WTC11 (cell line): ENCODE measurements around the gene TLX2. TPM values are rescaled to one million over a fixed set of nuclear protein-coding genes. Genes with fewer than 3 reads are reported as not detected.

ENCODE experiments used
- ATAC-seq: fragments of 200-7000 bp; cut with Tn5 transposase; 2 replicates; pipeline ENCODE4 v1.10.0; 2021; ENCODE audit warnings: mild to moderate bottlenecking, moderate library complexity
- CTCF ChIA-PET: fragments of 300-600 bp; sonication (Branson Sonifier 250); formaldehyde crosslinking; loops from one replicate; lab custom pipeline; 2021; ENCODE audit warnings: antibody characterized with exemption; lab: Charles Lee
- POLR2A ChIA-PET: fragments of 350-600 bp; sonication (Branson Sonifier 250); formaldehyde crosslinking; loops from one replicate; lab custom pipeline; 2021; ENCODE audit warnings: antibody characterized with exemption; lab: Charles Lee
- DNase-seq: peaks from one replicate; pipeline ENCODE4 v3.0.0; 2021; ENCODE audit warnings: low spot score
- H3K27ac Mint-ChIP-seq: 2 replicates; pipeline ENCODE4 v1.8.0; 2021; ENCODE audit warnings: mixed read lengths
- H3K27me3 Mint-ChIP-seq: 2 replicates; pipeline ENCODE4 v1.8.0; 2021; ENCODE audit warnings: low read depth, mild to moderate bottlenecking, moderate library complexity, mixed read lengths
- H3K36me3 Mint-ChIP-seq: 2 replicates; pipeline ENCODE4 v1.8.0; 2021; ENCODE audit warnings: mixed read lengths
- H3K4me1 Mint-ChIP-seq: 2 replicates; pipeline ENCODE4 v1.8.0; 2022; ENCODE audit warnings: mixed read lengths
- H3K4me3 Mint-ChIP-seq: 2 replicates; pipeline ENCODE4 v1.8.0; 2021; ENCODE audit warnings: mild to moderate bottlenecking, moderate library complexity, mixed read lengths
- H3K9me3 Mint-ChIP-seq: 2 replicates; pipeline ENCODE4 v1.8.0; 2021; ENCODE audit warnings: mixed read lengths
- ATF1 ChIP-seq: sonication (generic); formaldehyde crosslinking; IDR thresholded peaks from 2 replicates; pipeline ENCODE4 v1.8.1; 2023; ENCODE audit warnings: mild to moderate bottlenecking, moderate library complexity, missing genetic modification reagents
- ATF3 ChIP-seq: sonication (generic); formaldehyde crosslinking; conservative IDR thresholded peaks from 2 replicates; pipeline ENCODE4 v1.8.1; 2022; ENCODE audit warnings: mild to moderate bottlenecking, missing genetic modification reagents
- EMX1 ChIP-seq: fragments of 250-450 bp; sonication (Bioruptor Pico); IDR thresholded peaks from 2 replicates; pipeline ENCODE4 v1.8.0; 2021; ENCODE audit warnings: mild to moderate bottlenecking
- ERG ChIP-seq: fragments of 250-450 bp; sonication (Bioruptor Pico); IDR thresholded peaks from 2 replicates; pipeline ENCODE4 v1.8.0; 2021; ENCODE audit warnings: mild to moderate bottlenecking
- ESRRA ChIP-seq: sonication (generic); formaldehyde crosslinking; IDR thresholded peaks from 2 replicates; pipeline ENCODE4 v1.8.1; 2022; ENCODE audit warnings: mild to moderate bottlenecking, missing genetic modification reagents, borderline replicate concordance
- GRHL2 ChIP-seq: fragments of 250-450 bp; sonication (Bioruptor Pico); IDR thresholded peaks from 2 replicates; pipeline ENCODE4 v1.8.0; 2022; ENCODE audit warnings: mild to moderate bottlenecking, moderate library complexity; ENCODE audit not compliant: insufficient replicate concordance, severe bottlenecking
- JUN ChIP-seq: sonication (generic); formaldehyde crosslinking; IDR thresholded peaks from 2 replicates; pipeline ENCODE4 v1.8.0; 2023; ENCODE audit warnings: mild to moderate bottlenecking, missing genetic modification reagents
- KAT7 ChIP-seq: sonication (generic); formaldehyde crosslinking; IDR thresholded peaks from 2 replicates; pipeline ENCODE4 v1.8.1; 2023; ENCODE audit warnings: missing genetic modification reagents, mild to moderate bottlenecking, borderline replicate concordance
- MLX ChIP-seq: sonication (generic); formaldehyde crosslinking; IDR thresholded peaks from 2 replicates; pipeline ENCODE4 v1.8.1; 2023; ENCODE audit warnings: mild to moderate bottlenecking, missing genetic modification reagents, moderate library complexity
- NR1H2 ChIP-seq: sonication (generic); formaldehyde crosslinking; IDR thresholded peaks from 2 replicates; pipeline ENCODE4 v1.9.0; 2021; ENCODE audit warnings: mild to moderate bottlenecking, moderate library complexity, missing genetic modification reagents
- NR3C1 ChIP-seq: sonication (generic); formaldehyde crosslinking; conservative IDR thresholded peaks from 2 replicates; pipeline ENCODE4 v1.8.1; 2023; ENCODE audit warnings: low read depth, mild to moderate bottlenecking, missing genetic modification reagents
- TP53 ChIP-seq: sonication (generic); formaldehyde crosslinking; IDR thresholded peaks from 2 replicates; pipeline ENCODE4 v1.8.1; 2023; ENCODE audit warnings: mild to moderate bottlenecking, missing genetic modification reagents
- ZBTB43 ChIP-seq: sonication (generic); formaldehyde crosslinking; IDR thresholded peaks from 2 replicates; pipeline ENCODE4 v1.8.1; 2023; ENCODE audit warnings: mild to moderate bottlenecking, missing genetic modification reagents
- ZNF121 ChIP-seq: sonication (generic); formaldehyde crosslinking; IDR thresholded peaks from 2 replicates; pipeline ENCODE4 v1.8.0; 2023; ENCODE audit warnings: missing genetic modification reagents
- ZNF281 ChIP-seq: sonication (generic); formaldehyde crosslinking; IDR thresholded peaks from 2 replicates; pipeline ENCODE4 v1.8.0; 2023; ENCODE audit warnings: mild to moderate bottlenecking, missing genetic modification reagents
- ZNF512 ChIP-seq: sonication (generic); formaldehyde crosslinking; IDR thresholded peaks from 2 replicates; pipeline ENCODE4 v1.8.1; 2022; ENCODE audit warnings: missing genetic modification reagents, borderline replicate concordance
- ZNF532 ChIP-seq: fragments of 250-450 bp; sonication (Bioruptor Pico); IDR thresholded peaks from 2 replicates; pipeline ENCODE4 v1.9.0; 2021; ENCODE audit warnings: mild to moderate bottlenecking, borderline replicate concordance
- total RNA-seq: library from RNA; stranded (reverse); gene quantifications from 3 replicates; pipeline ENCODE4 v1.2.3, GENCODE V29; 2021
- TF ChIP-seq, protein P1 (sequence below): sonication (generic); formaldehyde crosslinking; conservative IDR thresholded peaks from 2 replicates; pipeline ENCODE4 v1.8.1; 2023; ENCODE audit warnings: mild to moderate bottlenecking, low read depth, missing genetic modification reagents, moderate library complexity

The TLX2 gene
- total RNA-seq, 1 experiment from 2014 or later = 0.26 TPM

GRCh38 chr2:74504591-74504990 lies 9.7 kb upstream of the TLX2 start (continued):
- no peak for TF ChIP-seq ZNF532 (CRISPR knock-in tag)
- TF ChIP-seq KAT7 (CRISPR knock-in tag) = no peak
- no peak for TF ChIP-seq ZNF121 (CRISPR knock-in tag)
- no peak for TF ChIP-seq ZBTB43 (CRISPR knock-in tag)
- no peak for TF ChIP-seq MLX (CRISPR knock-in tag)
- no peak for TF ChIP-seq TP53 (CRISPR knock-in tag)

- peaks cover 92% of the 10 kb centered on the region for H3K27me3 Mint-ChIP-seq
- no peak overlapping the region for H3K4me3 Mint-ChIP-seq
- POLR2A ChIA-PET = no interaction called here
- H3K4me1 Mint-ChIP-seq = peaks cover 44% of the 10 kb centered on the region
- H3K9me3 Mint-ChIP-seq = no peaks in the 10 kb centered on the region
- peaks cover 22% of the 10 kb centered on the region for H3K36me3 Mint-ChIP-seq
- CTCF ChIA-PET = interaction anchor here (0.8 kb wide), 1 partner anchor 82 kb away, joined by 3 read pairs; no protein-coding TSS in a partner anchor
- no peak for DNase-seq
- no peak for ATAC-seq
- H3K27ac Mint-ChIP-seq = no peak overlapping the region
- TF ChIP-seq ERG (CRISPR knock-in tag) (no peak), JUN (CRISPR knock-in tag) (no peak), GRHL2 (CRISPR knock-in tag) (no peak), ZNF512 (CRISPR knock-in tag) (no peak), ESRRA (CRISPR knock-in tag) (no peak), ATF3 (CRISPR knock-in tag) (no peak), ZNF281 (no peak), ATF1 (CRISPR knock-in tag) (no peak), EMX1 (CRISPR knock-in tag) (no peak), NR1H2 (CRISPR knock-in tag) (no peak), NR3C1 (CRISPR knock-in tag) (no peak), TP53 (CRISPR knock-in tag) (no peak)
- TF ChIP-seq, protein P1, sequence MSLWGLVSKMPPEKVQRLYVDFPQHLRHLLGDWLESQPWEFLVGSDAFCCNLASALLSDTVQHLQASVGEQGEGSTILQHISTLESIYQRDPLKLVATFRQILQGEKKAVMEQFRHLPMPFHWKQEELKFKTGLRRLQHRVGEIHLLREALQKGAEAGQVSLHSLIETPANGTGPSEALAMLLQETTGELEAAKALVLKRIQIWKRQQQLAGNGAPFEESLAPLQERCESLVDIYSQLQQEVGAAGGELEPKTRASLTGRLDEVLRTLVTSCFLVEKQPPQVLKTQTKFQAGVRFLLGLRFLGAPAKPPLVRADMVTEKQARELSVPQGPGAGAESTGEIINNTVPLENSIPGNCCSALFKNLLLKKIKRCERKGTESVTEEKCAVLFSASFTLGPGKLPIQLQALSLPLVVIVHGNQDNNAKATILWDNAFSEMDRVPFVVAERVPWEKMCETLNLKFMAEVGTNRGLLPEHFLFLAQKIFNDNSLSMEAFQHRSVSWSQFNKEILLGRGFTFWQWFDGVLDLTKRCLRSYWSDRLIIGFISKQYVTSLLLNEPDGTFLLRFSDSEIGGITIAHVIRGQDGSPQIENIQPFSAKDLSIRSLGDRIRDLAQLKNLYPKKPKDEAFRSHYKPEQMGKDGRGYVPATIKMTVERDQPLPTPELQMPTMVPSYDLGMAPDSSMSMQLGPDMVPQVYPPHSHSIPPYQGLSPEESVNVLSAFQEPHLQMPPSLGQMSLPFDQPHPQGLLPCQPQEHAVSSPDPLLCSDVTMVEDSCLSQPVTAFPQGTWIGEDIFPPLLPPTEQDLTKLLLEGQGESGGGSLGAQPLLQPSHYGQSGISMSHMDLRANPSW (CRISPR knock-in tag) = no peak
These were observed 8.6 kb upstream of the TLX2 start for GRCh38 chr2:74505448-74506246.
